Measurements from ENCODE around the gene AFF4. TPM values are rescaled to one million over a fixed set of nuclear protein-coding genes. Genes with fewer than 3 reads are reported as not detected.

AFF4 gene
- total RNA-seq, 1 donor from 2014 or later: 79.1 TPM

- no peaks in the 10 kb centered on the region for H3K27me3 ChIP-seq
- H3K27ac ChIP-seq: no peak overlapping the region
- intact Hi-C loops (cut with DNase I): no loop called here
- H3K9me3 ChIP-seq: no peaks in the 10 kb centered on the region
- H3K4me1 ChIP-seq: peaks cover 6% of the 10 kb centered on the region
- TF ChIP-seq CTCF (IDR thresholded peaks at IDR 0.05) (no peak), POLR2A (IDR thresholded peaks at IDR 0.05) (no peak), POLR2AphosphoS5 (IDR thresholded peaks at IDR 0.05; ENCODE audit: insufficient read depth in 1 of 2, low read depth in 1 of 2) (no peak)
- no peak for DNase-seq (ENCODE audit: extremely low spot score in 2 of 2)
- H3K36me3 ChIP-seq: peaks cover 0 to 47% of the 10 kb centered on the region in 2 donors
- H3K4me3 ChIP-seq: no peak overlapping the region
These were observed 35.4 kb downstream of the AFF4 start for GRCh38 chr5:132928062-132928407.

- intact Hi-C loops (cut with DNase I): no loop called here
- no peak for DNase-seq (ENCODE audit: extremely low spot score in 2 of 2)
- Histone ChIP-seq H3K9me3 (no peaks in the 10 kb centered on the region), H3K36me3 (peaks cover 0 to 47% of the 10 kb centered on the region in 2 donors), H3K4me3 (no peak overlapping the region), H3K27ac (no peak overlapping the region), H3K27me3 (no peaks in the 10 kb centered on the region), H3K4me1 (peaks cover 6% of the 10 kb centered on the region)
- TF ChIP-seq CTCF (IDR thresholded peaks at IDR 0.05) (no peak), POLR2A (IDR thresholded peaks at IDR 0.05) (no peak), POLR2AphosphoS5 (IDR thresholded peaks at IDR 0.05; ENCODE audit: insufficient read depth in 1 of 2, low read depth in 1 of 2) (no peak)
These were observed 35.9 kb downstream of the AFF4 start for GRCh38 chr5:132927355-132928061.

GRCh38 chr5:132926437-132926836 lies 37.0 kb downstream of the AFF4 start:
- DNase-seq (ENCODE audit: extremely low spot score in 2 of 2): no peak
- TF ChIP-seq POLR2A (IDR thresholded peaks at IDR 0.05): no peak
- TF ChIP-seq POLR2AphosphoS5 (IDR thresholded peaks at IDR 0.05; ENCODE audit: insufficient read depth in 1 of 2, low read depth in 1 of 2): no peak
- TF ChIP-seq CTCF (IDR thresholded peaks at IDR 0.05): no peak
- H3K36me3 ChIP-seq: peaks cover 0 to 52% of the 10 kb centered on the region in 2 donors
- no peak overlapping the region for H3K4me3 ChIP-seq
- H3K9me3 ChIP-seq: no peaks in the 10 kb centered on the region
- H3K4me1 ChIP-seq: peaks cover 6% of the 10 kb centered on the region
- intact Hi-C loops (cut with DNase I): no loop called here
- H3K27ac ChIP-seq: no peak overlapping the region
- H3K27me3 ChIP-seq: no peaks in the 10 kb centered on the region

GRCh38 chr5:132916086-132916485 lies 47.3 kb downstream of the AFF4 start:
- peaks cover 0 to 42% of the 10 kb centered on the region in 2 donors for H3K36me3 ChIP-seq
- intact Hi-C loops (cut with DNase I): no loop called here

More at GRCh38 chr5:132916086-132916485, 47.3 kb downstream of the AFF4 start:
- Histone ChIP-seq H3K9me3 (no peaks in the 10 kb centered on the region), H3K27ac (no peak overlapping the region), H3K27me3 (no peaks in the 10 kb centered on the region), H3K4me1 (no peaks in the 10 kb centered on the region), H3K4me3 (no peak overlapping the region)
- TF ChIP-seq POLR2A (IDR thresholded peaks at IDR 0.05) (no peak), POLR2AphosphoS5 (IDR thresholded peaks at IDR 0.05; ENCODE audit: insufficient read depth in 1 of 2, low read depth in 1 of 2) (no peak), CTCF (IDR thresholded peaks at IDR 0.05) (no peak)
- no peak for DNase-seq (ENCODE audit: extremely low spot score in 2 of 2)
